SU-DHL-6 (cell line): ENCODE results near the gene CGN.
A peak's percentile ranks its signal among the peaks of the same experiment; 100 is the strongest.

Experiments used
- H2AFZ ChIP-seq: fragments of 200-600 bp; sonication (generic); 2 replicates; pipeline ENCODE4 v1.6.1; 2014; ENCODE audit warnings: low read depth, mild to moderate bottlenecking, moderate library complexity, mixed read lengths, antibody characterized with exemption, low read length; ENCODE audit not compliant: severe bottlenecking
- H3F3A ChIP-seq: fragments of 200-600 bp; shearing (Covaris generic); 2 replicates; pipeline ENCODE4 v1.6.0; 2016; ENCODE audit warnings: antibody characterized with exemption, mild to moderate bottlenecking; ENCODE audit not compliant: insufficient read depth
- H3K27ac ChIP-seq: fragments of 200-600 bp; sonication (generic); 2 replicates; pipeline ENCODE4 v1.5.1; 2016; ENCODE audit warnings: low read depth, mild to moderate bottlenecking, low read length, moderate library complexity, mixed read lengths
- H3K27me3 ChIP-seq: fragments of 200-600 bp; sonication (generic), shearing (Covaris generic); 2 replicates; pipeline ENCODE4 v1.6.0; 2014; ENCODE audit warnings: mild to moderate bottlenecking, low read length
- H3K36me3 ChIP-seq: fragments of 200-600 bp; sonication (generic); 2 replicates; pipeline ENCODE4 v1.6.1; 2014; ENCODE audit warnings: mild to moderate bottlenecking, low read length, mixed read lengths
- H3K4me2 ChIP-seq: fragments of 300-600, 200-600 bp; shearing (Covaris generic), sonication (generic); 2 replicates; pipeline ENCODE4 v1.6.0; 2014; ENCODE audit warnings: low read length, low read depth, mild to moderate bottlenecking; ENCODE audit not compliant: poor library complexity, severe bottlenecking
- H3K4me3 ChIP-seq: fragments of 200-600 bp; sonication (generic); 2 replicates; pipeline ENCODE4 v1.5.1; 2014; ENCODE audit warnings: antibody characterized with exemption, low read length, mild to moderate bottlenecking, mixed read lengths; ENCODE audit not compliant: insufficient read depth, poor library complexity, severe bottlenecking
- H3K79me2 ChIP-seq: fragments of 200-600 bp; sonication (generic); 2 replicates; pipeline ENCODE4 v1.6.1; 2014; ENCODE audit warnings: mild to moderate bottlenecking, low read length, moderate library complexity; ENCODE audit not compliant: insufficient read depth
- H3K9ac ChIP-seq: fragments of 200-600 bp; sonication (generic); 2 replicates; pipeline ENCODE4 v1.7.0; 2014; ENCODE audit warnings: mild to moderate bottlenecking, low read length
- H3K9me2 ChIP-seq: fragments of 200-600 bp; sonication (generic); replicated peaks from 2 replicates; pipeline ENCODE4 v1.6.1; 2014; ENCODE audit warnings: low read length; ENCODE audit not compliant: insufficient read depth
- H3K9me3 ChIP-seq: fragments of 200-600 bp; sonication (generic); 2 replicates; pipeline ENCODE4 v1.6.1; 2014; ENCODE audit warnings: low read length, mixed read lengths; ENCODE audit not compliant: insufficient read depth
- H4K20me1 ChIP-seq: fragments of 200-600 bp; sonication (generic); 2 replicates; pipeline ENCODE4 v1.6.1; 2014; ENCODE audit warnings: low read depth, mild to moderate bottlenecking, antibody characterized with exemption, low read length, moderate library complexity, mixed read lengths
- EZH2phosphoT487 ChIP-seq: fragments of 200-600 bp; sonication (generic), shearing (Covaris generic); conservative IDR thresholded peaks from 2 replicates; pipeline ENCODE4 v1.6.1; 2018; ENCODE audit warnings: mild to moderate bottlenecking, antibody characterized with exemption, low read length, moderate library complexity, mixed read lengths
- TF ChIP-seq, protein P1 (sequence below): fragments of 200-600 bp; sonication (generic); IDR thresholded peaks from one replicate; pipeline ENCODE4 v1.5.1; 2017; ENCODE audit warnings: antibody characterized with exemption, mild to moderate bottlenecking, low read length, moderate library complexity; ENCODE audit not compliant: insufficient read depth, poor library complexity, severe bottlenecking

The CGN gene

DNA sequence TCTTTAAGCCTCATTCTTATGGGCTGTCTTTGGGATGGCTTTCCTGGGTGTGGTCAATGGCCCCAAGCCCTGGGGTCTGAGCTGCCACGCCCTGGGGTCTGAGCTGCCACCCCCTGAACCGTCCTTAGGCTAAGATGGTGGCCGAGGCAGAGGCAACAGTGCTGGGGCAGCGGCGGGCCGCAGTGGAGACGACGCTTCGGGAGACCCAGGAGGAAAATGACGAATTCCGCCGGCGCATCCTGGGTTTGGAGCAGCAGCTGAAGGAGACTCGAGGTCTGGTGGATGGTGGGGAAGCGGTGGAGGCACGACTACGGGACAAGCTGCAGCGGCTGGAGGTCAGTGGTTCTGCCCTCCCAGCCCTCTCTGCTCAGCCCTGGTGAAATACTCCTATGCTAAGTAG is 18.6 kb downstream of the CGN start:
- H3F3A ChIP-seq, result no peaks in the 10 kb centered on the region
- no peaks in the 10 kb centered on the region for H3K9me2 ChIP-seq
- H3K4me3 ChIP-seq, result no peak overlapping the region
- TF ChIP-seq, protein P1, sequence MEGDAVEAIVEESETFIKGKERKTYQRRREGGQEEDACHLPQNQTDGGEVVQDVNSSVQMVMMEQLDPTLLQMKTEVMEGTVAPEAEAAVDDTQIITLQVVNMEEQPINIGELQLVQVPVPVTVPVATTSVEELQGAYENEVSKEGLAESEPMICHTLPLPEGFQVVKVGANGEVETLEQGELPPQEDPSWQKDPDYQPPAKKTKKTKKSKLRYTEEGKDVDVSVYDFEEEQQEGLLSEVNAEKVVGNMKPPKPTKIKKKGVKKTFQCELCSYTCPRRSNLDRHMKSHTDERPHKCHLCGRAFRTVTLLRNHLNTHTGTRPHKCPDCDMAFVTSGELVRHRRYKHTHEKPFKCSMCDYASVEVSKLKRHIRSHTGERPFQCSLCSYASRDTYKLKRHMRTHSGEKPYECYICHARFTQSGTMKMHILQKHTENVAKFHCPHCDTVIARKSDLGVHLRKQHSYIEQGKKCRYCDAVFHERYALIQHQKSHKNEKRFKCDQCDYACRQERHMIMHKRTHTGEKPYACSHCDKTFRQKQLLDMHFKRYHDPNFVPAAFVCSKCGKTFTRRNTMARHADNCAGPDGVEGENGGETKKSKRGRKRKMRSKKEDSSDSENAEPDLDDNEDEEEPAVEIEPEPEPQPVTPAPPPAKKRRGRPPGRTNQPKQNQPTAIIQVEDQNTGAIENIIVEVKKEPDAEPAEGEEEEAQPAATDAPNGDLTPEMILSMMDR, result no peak
- TF ChIP-seq EZH2phosphoT487, result no peak
- no peaks in the 10 kb centered on the region for H3K27me3 ChIP-seq
- no peaks in the 10 kb centered on the region for H4K20me1 ChIP-seq
- no peaks in the 10 kb centered on the region for H3K9me3 ChIP-seq
- no peak overlapping the region for H3K9ac ChIP-seq
- H3K27ac ChIP-seq, result no peak overlapping the region
- no peaks in the 10 kb centered on the region for H3K79me2 ChIP-seq
- H2AFZ ChIP-seq, result no peak overlapping the region
- no peaks in the 10 kb centered on the region for H3K36me3 ChIP-seq
- no peak overlapping the region for H3K4me2 ChIP-seq

DNA sequence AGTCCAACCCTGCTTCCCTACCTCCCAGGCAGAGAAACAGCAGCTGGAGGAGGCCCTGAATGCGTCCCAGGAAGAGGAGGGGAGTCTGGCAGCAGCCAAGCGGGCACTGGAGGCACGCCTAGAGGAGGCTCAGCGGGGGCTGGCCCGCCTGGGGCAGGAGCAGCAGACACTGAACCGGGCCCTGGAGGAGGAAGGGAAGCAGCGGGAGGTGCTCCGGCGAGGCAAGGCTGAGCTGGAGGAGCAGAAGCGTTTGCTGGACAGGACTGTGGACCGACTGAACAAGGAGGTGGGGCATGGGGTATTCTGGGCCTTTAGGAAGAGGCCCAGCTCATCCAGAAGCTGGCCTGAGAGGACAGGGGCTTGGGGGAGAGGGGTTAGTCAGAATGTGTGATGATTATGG is 19.3 kb downstream of the CGN start:
- Histone ChIP-seq H3K9me2 (no peaks in the 10 kb centered on the region), H3K4me2 (no peak overlapping the region), H3K79me2 (no peaks in the 10 kb centered on the region), H3K27me3 (no peaks in the 10 kb centered on the region), H3F3A (no peaks in the 10 kb centered on the region), H3K9ac (no peak overlapping the region), H3K9me3 (no peaks in the 10 kb centered on the region), H2AFZ (no peak overlapping the region), H3K27ac (no peak overlapping the region), H3K36me3 (no peaks in the 10 kb centered on the region), H4K20me1 (no peaks in the 10 kb centered on the region), H3K4me3 (no peak overlapping the region)
- TF ChIP-seq EZH2phosphoT487, result no peak
- TF ChIP-seq, protein P1, result no peak

DNA sequence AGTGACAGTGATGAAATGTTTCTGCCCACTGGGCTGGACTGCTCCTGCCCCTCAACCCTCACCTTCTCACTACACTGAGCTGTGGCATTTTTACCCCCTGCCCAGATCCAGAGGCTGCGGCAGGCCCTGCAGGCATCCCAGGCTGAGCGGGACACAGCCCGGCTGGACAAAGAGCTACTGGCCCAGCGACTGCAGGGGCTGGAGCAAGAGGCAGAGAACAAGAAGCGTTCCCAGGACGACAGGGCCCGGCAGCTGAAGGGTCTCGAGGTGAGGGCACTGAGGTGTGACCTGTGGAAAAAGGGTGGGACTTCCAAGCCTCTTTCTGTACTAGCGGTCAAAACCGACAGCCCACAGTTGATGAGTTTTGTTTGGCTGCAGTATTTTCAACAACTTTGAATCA is 22.7 kb downstream of the CGN start:
- H3K27me3 ChIP-seq, result no peaks in the 10 kb centered on the region
- no peak overlapping the region for H3K4me2 ChIP-seq
- no peaks in the 10 kb centered on the region for H3K79me2 ChIP-seq
- no peak overlapping the region for H3K9ac ChIP-seq
- H2AFZ ChIP-seq, result no peak overlapping the region
- H3K4me3 ChIP-seq, result no peak overlapping the region
- TF ChIP-seq EZH2phosphoT487, result no peak
- TF ChIP-seq, protein P1, result no peak
- H3K9me2 ChIP-seq, result no peaks in the 10 kb centered on the region
- H3K36me3 ChIP-seq, result no peaks in the 10 kb centered on the region
- H3K9me3 ChIP-seq, result no peaks in the 10 kb centered on the region
- no peaks in the 10 kb centered on the region for H4K20me1 ChIP-seq
- H3F3A ChIP-seq, result no peaks in the 10 kb centered on the region
- no peak overlapping the region for H3K27ac ChIP-seq

DNA sequence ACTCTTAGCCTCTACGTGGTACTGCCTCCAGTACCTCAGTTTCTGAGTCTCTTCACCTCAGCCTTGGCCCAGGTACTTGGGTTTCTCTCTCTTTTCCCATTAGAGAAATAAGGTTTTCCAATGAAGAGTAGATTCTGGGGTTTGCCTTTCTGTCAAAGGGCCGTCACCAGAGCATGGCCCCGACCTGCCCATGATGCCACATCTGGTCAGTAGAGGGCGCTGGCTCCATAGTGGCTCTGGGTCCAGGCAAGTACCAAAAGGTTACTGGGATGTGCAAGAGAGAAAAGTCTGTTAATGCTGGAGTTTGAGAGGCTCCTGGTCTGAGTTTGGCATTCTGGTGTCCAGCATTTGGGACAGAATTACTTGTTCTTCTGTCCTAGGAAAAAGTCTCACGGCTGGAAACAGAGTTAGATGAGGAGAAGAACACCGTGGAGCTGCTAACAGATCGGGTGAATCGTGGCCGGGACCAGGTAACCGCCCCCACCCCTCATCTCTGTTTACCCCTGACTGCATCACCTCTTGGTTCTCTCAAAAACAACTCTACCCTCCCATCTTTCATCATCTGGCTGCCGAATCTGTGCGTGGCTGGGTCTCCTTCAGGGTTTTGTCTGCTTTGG is 23.6 kb downstream of the CGN start:
- no peaks in the 10 kb centered on the region for H3K9me3 ChIP-seq
- H2AFZ ChIP-seq, result no peak overlapping the region
- no peak overlapping the region for H3K27ac ChIP-seq
- H4K20me1 ChIP-seq, result no peaks in the 10 kb centered on the region
- no peaks in the 10 kb centered on the region for H3F3A ChIP-seq
- H3K27me3 ChIP-seq, result no peaks in the 10 kb centered on the region
- H3K79me2 ChIP-seq, result no peaks in the 10 kb centered on the region
- no peak overlapping the region for H3K9ac ChIP-seq
- H3K4me2 ChIP-seq, result no peak overlapping the region
- H3K36me3 ChIP-seq, result no peaks in the 10 kb centered on the region
- no peak overlapping the region for H3K4me3 ChIP-seq
- TF ChIP-seq EZH2phosphoT487, result no peak
- TF ChIP-seq, protein P1, result peak; percentile 90
- H3K9me2 ChIP-seq, result no peaks in the 10 kb centered on the region
